Vagina (tissue), 2 donors: ENCODE results near the gene CHAF1A. TPM values are rescaled to one million over a fixed set of nuclear protein-coding genes. Genes with fewer than 3 reads are reported as not detected.

Experiments used
- DNase-seq, 2 donors: peaks; one replicate each; pipeline ENCODE4 v3.0.0-alpha.2; 2017; ENCODE audit errors: extremely low spot score in 2 of 2
- H3K27ac ChIP-seq: fragments of 200-600 bp; sonication (generic); one replicate; pipeline ENCODE4 v1.5.1; 2019
- H3K27me3 ChIP-seq: fragments of 200-600 bp; sonication (generic); one replicate; pipeline ENCODE4 v1.5.1; 2019
- H3K36me3 ChIP-seq, 2 donors: fragments of 200-600 bp; sonication (generic); one replicate each; pipeline ENCODE4 v1.5.1; 2017 to 2019
- H3K4me1 ChIP-seq: fragments of 200-600 bp; sonication (generic); one replicate; pipeline ENCODE4 v1.5.1; 2019
- H3K4me3 ChIP-seq, 2 donors: fragments of 200-600 bp; sonication (generic); 1 replicate in 1 of 2; 2 replicates in 1 of 2; pipeline ENCODE4 v1.5.1; 2016 to 2019
- H3K9me3 ChIP-seq: fragments of 200-600 bp; sonication (generic); one replicate; pipeline ENCODE4 v1.5.1; 2019
- POLR2A ChIP-seq, 2 donors: fragments of 450-650 bp; IDR thresholded peaks; one replicate each; pipeline ENCODE4 v1.6.1; 2017; ENCODE audit warnings: antibody characterized with exemption in 2 of 2, mild to moderate bottlenecking in 2 of 2, moderate library complexity in 2 of 2
- POLR2AphosphoS5 ChIP-seq, 2 donors: sonication (generic); formaldehyde crosslinking; IDR thresholded peaks; one replicate each; pipeline ENCODE4 v1.9.0; 2017; ENCODE audit warnings: antibody characterized with exemption in 2 of 2, mild to moderate bottlenecking in 2 of 2, low read depth in 1 of 2; ENCODE audit not compliant: insufficient read depth in 1 of 2
- intact Hi-C: fragments of 100-400 bp; cut with DNase I; formaldehyde crosslinking; loops from one replicate; pipeline ENCODE4 v1.15.1; 2023
- total RNA-seq: library from RNA; depleted of rRNA; stranded (reverse); fragments of >200 nt; gene quantifications from one replicate; pipeline ENCODE4 v1.2.3, GENCODE V29; 2016
- TF ChIP-seq, protein P1 (sequence below), 3 experiments: fragments of 450-650 bp in 2 of 3; fragments of 200-600 bp in 1 of 3; sonication (generic) in 1 of 3; IDR thresholded peaks; one replicate each; pipeline ENCODE4 v1.5.1; 2017 to 2019; ENCODE audit warnings: antibody characterized with exemption in 3 of 3, mild to moderate bottlenecking in 2 of 3, moderate library complexity in 2 of 3

CHAF1A gene
- total RNA-seq, 1 donor from 2014 or later, result 21.4 TPM

DNA sequence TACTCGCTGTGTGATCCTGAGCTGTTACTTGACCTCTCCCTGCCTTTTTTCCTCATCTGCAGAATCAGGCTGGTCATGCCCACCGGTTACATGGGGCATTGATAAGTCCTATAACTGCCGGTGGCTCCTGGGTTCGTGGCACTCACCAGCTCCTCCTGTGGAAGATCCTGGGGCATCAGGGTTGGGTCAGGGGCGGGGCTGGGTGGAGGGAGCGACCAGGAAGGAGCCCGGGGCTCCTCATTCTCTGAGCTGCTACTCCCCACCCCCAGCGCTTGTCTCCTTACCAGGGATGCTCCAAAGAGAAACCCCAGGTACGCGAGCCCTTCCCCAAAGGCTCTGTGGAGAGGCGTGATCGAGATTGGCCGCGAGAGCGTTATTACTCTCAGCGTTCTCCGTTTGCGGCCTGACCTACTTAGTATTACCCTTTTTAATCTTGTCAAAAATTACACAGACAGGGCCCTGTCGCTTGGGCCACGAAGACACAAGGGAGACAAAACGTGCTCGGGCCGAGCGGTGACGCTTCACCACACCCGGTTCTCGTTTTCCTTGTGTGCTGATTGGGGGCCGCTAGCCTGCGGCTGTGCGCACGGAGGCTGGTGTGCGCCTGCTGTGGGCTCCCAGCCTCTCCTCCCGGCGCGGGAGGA, 80.4 kb downstream of the CHAF1A start:
- TF ChIP-seq POLR2A (IDR thresholded peaks at IDR 0.05) (no peak), POLR2AphosphoS5 (IDR thresholded peaks at IDR 0.05; ENCODE audit: insufficient read depth in 1 of 2, low read depth in 1 of 2) (no peak)
- TF ChIP-seq, protein P1, sequence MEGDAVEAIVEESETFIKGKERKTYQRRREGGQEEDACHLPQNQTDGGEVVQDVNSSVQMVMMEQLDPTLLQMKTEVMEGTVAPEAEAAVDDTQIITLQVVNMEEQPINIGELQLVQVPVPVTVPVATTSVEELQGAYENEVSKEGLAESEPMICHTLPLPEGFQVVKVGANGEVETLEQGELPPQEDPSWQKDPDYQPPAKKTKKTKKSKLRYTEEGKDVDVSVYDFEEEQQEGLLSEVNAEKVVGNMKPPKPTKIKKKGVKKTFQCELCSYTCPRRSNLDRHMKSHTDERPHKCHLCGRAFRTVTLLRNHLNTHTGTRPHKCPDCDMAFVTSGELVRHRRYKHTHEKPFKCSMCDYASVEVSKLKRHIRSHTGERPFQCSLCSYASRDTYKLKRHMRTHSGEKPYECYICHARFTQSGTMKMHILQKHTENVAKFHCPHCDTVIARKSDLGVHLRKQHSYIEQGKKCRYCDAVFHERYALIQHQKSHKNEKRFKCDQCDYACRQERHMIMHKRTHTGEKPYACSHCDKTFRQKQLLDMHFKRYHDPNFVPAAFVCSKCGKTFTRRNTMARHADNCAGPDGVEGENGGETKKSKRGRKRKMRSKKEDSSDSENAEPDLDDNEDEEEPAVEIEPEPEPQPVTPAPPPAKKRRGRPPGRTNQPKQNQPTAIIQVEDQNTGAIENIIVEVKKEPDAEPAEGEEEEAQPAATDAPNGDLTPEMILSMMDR (IDR thresholded peaks at IDR 0.05), result no peak
- Histone ChIP-seq H3K27ac (no peak overlapping the region), H3K9me3 (no peaks in the 10 kb centered on the region), H3K4me1 (no peaks in the 10 kb centered on the region), H3K36me3 (peaks cover 0 to 17% of the 10 kb centered on the region in 2 donors), H3K27me3 (no peaks in the 10 kb centered on the region), H3K4me3 (no peak overlapping the region)
- no peak for DNase-seq
- intact Hi-C loops, result no loop called here

DNA sequence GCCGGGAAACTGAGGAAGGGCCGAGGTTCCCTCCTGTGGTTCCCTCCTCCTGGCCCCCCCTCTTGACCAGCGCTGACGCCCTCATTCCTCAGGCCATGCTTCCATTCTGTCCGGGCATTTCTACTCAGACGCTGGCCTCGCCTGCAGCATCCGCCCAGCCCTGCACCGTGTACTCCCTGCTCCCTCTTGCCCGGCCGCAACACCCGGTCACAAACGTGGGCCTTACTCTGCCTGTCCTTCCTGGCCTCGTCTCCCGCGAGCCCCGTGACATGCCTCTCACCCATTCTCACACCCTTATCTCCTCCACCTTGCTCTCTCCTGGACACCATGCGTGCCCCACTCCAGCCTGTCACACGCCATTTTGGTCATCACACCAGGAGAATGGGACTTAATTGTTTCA, 80.9 kb downstream of the CHAF1A start:
- Histone ChIP-seq H3K36me3 (peaks cover 0 to 21% of the 10 kb centered on the region in 2 donors), H3K9me3 (no peaks in the 10 kb centered on the region), H3K27me3 (no peaks in the 10 kb centered on the region), H3K4me1 (no peaks in the 10 kb centered on the region), H3K27ac (no peak overlapping the region), H3K4me3 (no peak overlapping the region)
- intact Hi-C loops, result no loop called here
- DNase-seq, result no peak
- TF ChIP-seq, protein P1 (IDR thresholded peaks at IDR 0.05), result no peak
- TF ChIP-seq POLR2A (IDR thresholded peaks at IDR 0.05) (no peak), POLR2AphosphoS5 (IDR thresholded peaks at IDR 0.05; ENCODE audit: insufficient read depth in 1 of 2, low read depth in 1 of 2) (no peak)

DNA sequence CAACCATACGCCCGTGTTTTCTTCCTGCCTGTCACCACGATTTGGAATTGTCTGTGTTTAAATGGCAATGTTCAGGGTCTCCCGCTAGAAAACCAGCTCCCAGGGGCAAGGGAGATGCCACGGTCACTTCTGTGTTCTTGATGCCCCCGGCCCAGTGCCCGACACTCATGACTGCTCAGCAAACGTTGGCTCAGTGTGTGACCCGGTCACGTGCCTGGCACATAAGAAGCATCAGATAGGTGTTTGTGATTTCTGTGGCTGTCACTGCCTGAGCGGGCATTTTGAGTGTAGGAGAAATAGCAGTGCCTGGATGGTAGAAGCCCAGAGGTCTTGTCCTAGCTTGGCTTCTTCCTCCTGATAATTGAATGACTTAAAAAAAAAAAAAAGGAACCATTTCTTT, 85.1 kb downstream of the CHAF1A start:
- Histone ChIP-seq H3K36me3 (peaks cover 0 to 46% of the 10 kb centered on the region in 2 donors), H3K27me3 (no peaks in the 10 kb centered on the region), H3K9me3 (no peaks in the 10 kb centered on the region), H3K4me1 (no peaks in the 10 kb centered on the region), H3K27ac (no peak overlapping the region), H3K4me3 (no peak overlapping the region)
- DNase-seq, result peak in 1 of 2 donors; percentile 54
- intact Hi-C loops, result no loop called here
- TF ChIP-seq POLR2AphosphoS5 (IDR thresholded peaks at IDR 0.05; ENCODE audit: insufficient read depth in 1 of 2, low read depth in 1 of 2), result no peak
- TF ChIP-seq POLR2A (IDR thresholded peaks at IDR 0.05), result no peak
- TF ChIP-seq, protein P1 (IDR thresholded peaks at IDR 0.05), result no peak

DNA sequence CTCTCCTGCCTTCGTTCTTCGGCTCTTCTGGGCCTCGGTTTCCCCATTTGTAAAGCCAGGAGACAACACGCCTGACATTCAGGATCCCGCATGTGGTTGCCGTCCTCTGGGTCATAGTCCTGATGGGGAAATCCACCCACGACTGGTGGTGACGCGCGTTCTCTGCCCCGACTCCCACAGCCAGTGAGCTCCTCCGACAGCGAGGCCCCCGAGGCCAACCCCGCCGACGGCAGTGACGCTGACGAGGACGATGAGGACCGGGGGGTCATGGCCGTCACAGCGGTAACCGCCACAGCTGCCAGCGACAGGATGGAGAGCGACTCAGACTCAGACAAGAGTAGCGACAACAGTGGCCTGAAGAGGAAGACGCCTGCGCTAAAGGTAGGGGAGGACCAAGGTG, 86.1 kb downstream of the CHAF1A start:
- Histone ChIP-seq H3K4me3 (no peak overlapping the region), H3K36me3 (peaks cover 0 to 50% of the 10 kb centered on the region in 2 donors), H3K4me1 (no peaks in the 10 kb centered on the region), H3K27ac (no peak overlapping the region), H3K27me3 (no peaks in the 10 kb centered on the region), H3K9me3 (no peaks in the 10 kb centered on the region)
- TF ChIP-seq POLR2AphosphoS5 (IDR thresholded peaks at IDR 0.05; ENCODE audit: insufficient read depth in 1 of 2, low read depth in 1 of 2) (no peak), POLR2A (IDR thresholded peaks at IDR 0.05) (no peak)
- TF ChIP-seq, protein P1 (IDR thresholded peaks at IDR 0.05), result no peak
- DNase-seq, result no peak
- intact Hi-C loops, result no loop called here

DNA sequence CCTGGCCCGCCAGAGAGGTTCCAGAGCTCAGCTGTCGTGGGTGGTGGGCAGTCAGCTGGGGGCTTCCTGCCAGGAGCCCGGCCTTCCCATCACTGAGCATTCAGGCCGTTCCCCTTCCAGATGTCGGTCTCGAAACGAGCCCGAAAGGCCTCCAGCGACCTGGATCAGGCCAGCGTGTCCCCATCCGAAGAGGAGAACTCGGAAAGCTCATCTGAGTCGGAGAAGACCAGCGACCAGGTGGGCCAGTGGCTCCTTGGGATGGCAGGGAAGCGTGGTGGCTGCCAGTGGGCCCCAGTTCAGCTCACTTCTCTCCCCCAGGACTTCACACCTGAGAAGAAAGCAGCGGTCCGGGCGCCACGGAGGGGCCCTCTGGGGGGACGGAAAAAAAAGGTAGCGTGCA, 89.0 kb downstream of the CHAF1A start:
- Histone ChIP-seq H3K4me3 (no peak overlapping the region), H3K36me3 (peaks cover 0 to 69% of the 10 kb centered on the region in 2 donors), H3K9me3 (no peaks in the 10 kb centered on the region), H3K27me3 (no peaks in the 10 kb centered on the region), H3K27ac (no peak overlapping the region), H3K4me1 (no peaks in the 10 kb centered on the region)
- no peak for DNase-seq
- intact Hi-C loops, result no loop called here
- TF ChIP-seq, protein P1 (IDR thresholded peaks at IDR 0.05), result no peak
- TF ChIP-seq POLR2A (IDR thresholded peaks at IDR 0.05) (no peak), POLR2AphosphoS5 (IDR thresholded peaks at IDR 0.05; ENCODE audit: insufficient read depth in 1 of 2, low read depth in 1 of 2) (no peak)
